Body of pancreas (tissue), 4 donors: ENCODE results near the gene GUK1.

Experiments
- POLR2A ChIP-seq, 3 donors: fragments of 450-650 bp; IDR thresholded peaks; one replicate each; pipeline ENCODE4 v1.6.1; 2016; ENCODE audit warnings: antibody characterized with exemption in 3 of 3, mild to moderate bottlenecking in 2 of 3
- TF ChIP-seq, protein P1 (sequence below), 7 experiments: fragments of 450-650 bp in 4 of 7; fragments of 200-600 bp in 3 of 7; sonication (generic) in 3 of 7; IDR thresholded peaks; one replicate each; pipeline ENCODE4 v1.5.1; 2016 to 2019; ENCODE audit warnings: antibody characterized with exemption in 7 of 7

DNA sequence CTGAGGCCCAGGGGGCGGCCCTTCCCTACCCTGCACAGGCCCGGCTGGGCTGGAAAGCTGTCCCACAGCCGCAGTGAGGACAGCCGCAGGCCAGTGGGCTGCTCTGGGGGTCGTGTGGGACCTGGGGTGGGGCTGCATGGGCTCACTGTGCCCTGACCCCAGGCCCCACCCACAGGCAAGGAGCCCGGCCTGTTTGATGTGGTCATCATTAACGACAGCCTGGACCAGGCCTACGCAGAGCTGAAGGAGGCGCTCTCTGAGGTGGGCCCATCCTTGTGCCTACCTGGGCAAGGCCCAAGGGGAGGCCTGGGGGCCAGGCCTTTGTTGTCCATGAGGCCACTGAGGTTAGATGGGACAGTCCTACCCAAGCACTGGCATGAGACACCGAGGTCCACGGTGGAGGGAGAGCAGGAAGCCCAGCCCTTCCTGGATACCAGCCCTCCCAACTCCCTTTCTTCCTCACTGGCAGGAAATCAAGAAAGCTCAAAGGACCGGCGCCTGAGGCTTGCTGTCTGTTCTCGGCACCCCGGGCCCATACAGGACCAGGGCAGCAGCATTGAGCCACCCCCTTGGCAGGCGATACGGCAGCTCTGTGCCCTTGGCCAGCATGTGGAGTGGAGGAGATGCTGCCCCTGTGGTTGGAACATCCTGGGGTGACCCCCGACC, 8.2 kb downstream of the GUK1 start:
- TF ChIP-seq, protein P1, sequence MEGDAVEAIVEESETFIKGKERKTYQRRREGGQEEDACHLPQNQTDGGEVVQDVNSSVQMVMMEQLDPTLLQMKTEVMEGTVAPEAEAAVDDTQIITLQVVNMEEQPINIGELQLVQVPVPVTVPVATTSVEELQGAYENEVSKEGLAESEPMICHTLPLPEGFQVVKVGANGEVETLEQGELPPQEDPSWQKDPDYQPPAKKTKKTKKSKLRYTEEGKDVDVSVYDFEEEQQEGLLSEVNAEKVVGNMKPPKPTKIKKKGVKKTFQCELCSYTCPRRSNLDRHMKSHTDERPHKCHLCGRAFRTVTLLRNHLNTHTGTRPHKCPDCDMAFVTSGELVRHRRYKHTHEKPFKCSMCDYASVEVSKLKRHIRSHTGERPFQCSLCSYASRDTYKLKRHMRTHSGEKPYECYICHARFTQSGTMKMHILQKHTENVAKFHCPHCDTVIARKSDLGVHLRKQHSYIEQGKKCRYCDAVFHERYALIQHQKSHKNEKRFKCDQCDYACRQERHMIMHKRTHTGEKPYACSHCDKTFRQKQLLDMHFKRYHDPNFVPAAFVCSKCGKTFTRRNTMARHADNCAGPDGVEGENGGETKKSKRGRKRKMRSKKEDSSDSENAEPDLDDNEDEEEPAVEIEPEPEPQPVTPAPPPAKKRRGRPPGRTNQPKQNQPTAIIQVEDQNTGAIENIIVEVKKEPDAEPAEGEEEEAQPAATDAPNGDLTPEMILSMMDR (IDR thresholded peaks at IDR 0.05): no peak
- TF ChIP-seq POLR2A (IDR thresholded peaks at IDR 0.05): no peak
